HEK293 (cell line): Measurements from ENCODE around the gene MYMK.

ENCODE experiments used
- CTCF ChIA-PET: fragments of 350-600 bp; formaldehyde crosslinking; extraction: SDS; loops from one replicate; lab custom pipeline; 2021; ENCODE audit warnings: antibody characterized with exemption; lab: Yijun Ruan, JAX
- POLR2A ChIA-PET: fragments of 300-600 bp; formaldehyde crosslinking; extraction: SDS; loops from one replicate; lab custom pipeline; 2020; ENCODE audit warnings: antibody characterized with exemption, inconsistent platforms; lab: Yijun Ruan, JAX
- H3K27ac ChIP-seq: fragments of 200-500 bp; sonication (Bioruptor generic); 2 replicates; pipeline ENCODE4 v1.5.1; 2014; ENCODE audit warnings: low read depth, low read length, control low read depth, inconsistent platforms; ENCODE audit errors: extremely low read depth
- H3K36me3 ChIP-seq, 2 experiments: fragments of 200-500 bp in 1 of 2; sonication (Bioruptor generic) in 1 of 2; 1 replicate in 1 of 2; 2 replicates in 1 of 2; pipeline ENCODE4 v1.5.1; 2014 to 2017; ENCODE audit warnings: inconsistent platforms in 2 of 2, low read length in 2 of 2; ENCODE audit not compliant: control insufficient read depth in 2 of 2, insufficient read depth in 1 of 2
- H3K4me1 ChIP-seq: fragments of 200-500 bp; sonication (Bioruptor generic); 2 replicates; pipeline ENCODE4 v1.5.1; 2014; ENCODE audit warnings: mild to moderate bottlenecking, low read length, inconsistent platforms; ENCODE audit not compliant: control insufficient read depth, insufficient read depth
- H3K4me3 ChIP-seq: 2 replicates; pipeline ENCODE4 v1.5.1; 2011; ENCODE audit warnings: low read depth, mild to moderate bottlenecking, control low read depth, low read length, moderate library complexity
- H3K9me3 ChIP-seq: fragments of 200-500 bp; sonication (Bioruptor generic); 2 replicates; pipeline ENCODE4 v1.5.1; 2014; ENCODE audit warnings: low read depth, low read length, inconsistent platforms; ENCODE audit not compliant: control insufficient read depth, insufficient read depth
- BCL6B ChIP-seq: fragments of 450-650 bp; formaldehyde crosslinking; IDR thresholded peaks from 2 replicates; pipeline ENCODE4 v1.5.1; 2017; ENCODE audit warnings: missing biosample characterization, missing genetic modification characterization
- HOXA7 ChIP-seq: sonication (generic); formaldehyde crosslinking; IDR thresholded peaks from 2 replicates; pipeline ENCODE4 v1.8.1; 2022; ENCODE audit warnings: missing genetic modification reagents, borderline replicate concordance
- KLF7 ChIP-seq: fragments of 450-650 bp; formaldehyde crosslinking; IDR thresholded peaks from 2 replicates; pipeline ENCODE4 v1.5.1; 2016; ENCODE audit warnings: missing biosample characterization, missing genetic modification characterization, borderline replicate concordance
- OSR2 ChIP-seq: fragments of 450-650 bp; formaldehyde crosslinking; IDR thresholded peaks from 2 replicates; pipeline ENCODE4 v1.5.1; 2016; ENCODE audit warnings: missing biosample characterization, missing genetic modification characterization
- SCRT1 ChIP-seq: fragments of 450-650 bp; formaldehyde crosslinking; IDR thresholded peaks from 2 replicates; pipeline ENCODE4 v1.5.1; 2016; ENCODE audit warnings: missing biosample characterization, missing genetic modification characterization, borderline replicate concordance
- ZBTB44 ChIP-seq: fragments of 450-650 bp; IDR thresholded peaks from 2 replicates; pipeline ENCODE4 v1.5.1; 2018; ENCODE audit warnings: missing biosample characterization, mild to moderate bottlenecking, missing genetic modification characterization
- ZBTB48 ChIP-seq: fragments of 450-650 bp; formaldehyde crosslinking; IDR thresholded peaks from 2 replicates; pipeline ENCODE4 v1.5.1; 2016; ENCODE audit warnings: missing biosample characterization, missing genetic modification characterization
- ZFP69B ChIP-seq: fragments of 450-650 bp; formaldehyde crosslinking; IDR thresholded peaks from 2 replicates; pipeline ENCODE4 v1.5.1; 2016; ENCODE audit warnings: missing biosample characterization, missing genetic modification characterization
- ZNF121 ChIP-seq: fragments of 450-650 bp; formaldehyde crosslinking; IDR thresholded peaks from 2 replicates; pipeline ENCODE4 v1.5.1; 2016; ENCODE audit warnings: missing biosample characterization, missing genetic modification characterization
- ZNF274 ChIP-seq, 2 experiments: fragments of 200-500 bp in 1 of 2; fragments of 450-650 bp in 1 of 2; sonication (Bioruptor generic) in 1 of 2; formaldehyde crosslinking in 1 of 2; IDR thresholded peaks; 2 replicates each; pipeline versions ENCODE4 v1.5.1 to v1.6.1; 2014 to 2016; ENCODE audit warnings: borderline replicate concordance in 1 of 2, inconsistent platforms in 1 of 2, low read length in 1 of 2, missing biosample characterization in 1 of 2, missing genetic modification characterization in 1 of 2
- ZNF311 ChIP-seq: fragments of 450-650 bp; formaldehyde crosslinking; IDR thresholded peaks from 2 replicates; pipeline ENCODE4 v1.5.1; 2017; ENCODE audit warnings: missing biosample characterization, missing genetic modification characterization, borderline replicate concordance
- ZNF514 ChIP-seq: fragments of 450-650 bp; formaldehyde crosslinking; IDR thresholded peaks from 2 replicates; pipeline ENCODE4 v1.5.1; 2016; ENCODE audit warnings: missing biosample characterization, missing genetic modification characterization
- ZNF692 ChIP-seq: fragments of 450-650 bp; formaldehyde crosslinking; IDR thresholded peaks from 2 replicates; pipeline ENCODE4 v1.5.1; 2016; ENCODE audit warnings: missing biosample characterization, missing genetic modification characterization
- ZSCAN4 ChIP-seq: fragments of 450-650 bp; formaldehyde crosslinking; IDR thresholded peaks from 2 replicates; pipeline ENCODE4 v1.5.1; 2017; ENCODE audit warnings: missing biosample characterization, missing genetic modification characterization
- TF ChIP-seq, protein P1 (sequence below): fragments of 450-650 bp; formaldehyde crosslinking; IDR thresholded peaks from 2 replicates; pipeline ENCODE4 v1.5.1; 2016; ENCODE audit warnings: missing biosample characterization, missing genetic modification characterization, borderline replicate concordance

MYMK gene

GRCh38 chr9:133489253-133490190, 35.2 kb downstream of the MYMK start:
- TF ChIP-seq ZSCAN4 (tag by site-specific recombination) (peak; percentile 61), ZNF514 (no peak)
- no peaks in the 10 kb centered on the region for H3K9me3 ChIP-seq
- ChIA-PET POLR2A (interaction anchor here (0.6 to 1.5 kb wide), 3 partner anchors 11 to 1961 kb away, joined by 4 read pairs; partner anchors contain the start of genes MED22, RPL7A and SLC2A6), CTCF (interaction anchor here (0.6 to 1.8 kb wide), 8 partner anchors 10 to 467 kb away, joined by 3 to 6 read pairs (median 3); partner anchors contain the start of gene CACFD1)
- no peak overlapping the region for H3K4me3 ChIP-seq
- H3K4me1 ChIP-seq: no peaks in the 10 kb centered on the region
- H3K36me3 ChIP-seq: no peaks in the 10 kb centered on the region
- H3K27ac ChIP-seq: no peak overlapping the region

GRCh38 chr9:133488686-133489252, 36.0 kb downstream of the MYMK start:
- H3K9me3 ChIP-seq: no peaks in the 10 kb centered on the region
- ChIA-PET CTCF (interaction anchor here (0.7 to 4.5 kb wide), 8 partner anchors 10 to 509 kb away, joined by 3 to 69 read pairs (median 4); partner anchors contain the start of gene CACFD1), POLR2A (interaction anchor here (1.2 kb wide), 1 partner anchor 140 kb away, joined by 4 read pairs; the partner anchor contains the start of genes MED22 and RPL7A)
- H3K4me3 ChIP-seq: no peak overlapping the region
- H3K4me1 ChIP-seq: no peaks in the 10 kb centered on the region
- no peaks in the 10 kb centered on the region for H3K36me3 ChIP-seq
- no peak overlapping the region for H3K27ac ChIP-seq
- TF ChIP-seq ZBTB44 (tag by site-specific recombination) (no peak), ZNF692 (tag by site-specific recombination) (no peak), ZNF121 (tag by site-specific recombination) (no peak)
- TF ChIP-seq, all 188 proteins: peak for 0

GRCh38 chr9:133487331-133487725, 37.4 kb downstream of the MYMK start:
- Histone ChIP-seq H3K27ac (no peak overlapping the region), H3K4me1 (no peaks in the 10 kb centered on the region), H3K4me3 (no peak overlapping the region), H3K9me3 (no peaks in the 10 kb centered on the region), H3K36me3 (no peaks in the 10 kb centered on the region)
- ChIA-PET POLR2A (no interaction called here), CTCF (interaction anchor here (0.6 to 4.5 kb wide), 23 partner anchors 8 to 614 kb away, joined by 3 to 69 read pairs (median 6); no protein-coding TSS in a partner anchor)
- TF ChIP-seq ZNF311 (tag by site-specific recombination): no peak
- TF ChIP-seq BCL6B: no peak
- no peak for TF ChIP-seq HOXA7 (CRISPR knock-in tag)
- TF ChIP-seq OSR2 (tag by site-specific recombination): no peak
- no peak for TF ChIP-seq ZNF274 (IDR thresholded peaks at IDR 0.05; ENCODE audit: low read length)
- no peak for TF ChIP-seq ZNF274 (tag by site-specific recombination; IDR thresholded peaks at IDR 0.05; ENCODE audit: borderline replicate concordance)
- no peak for TF ChIP-seq SCRT1 (tag by site-specific recombination)
- no peak for TF ChIP-seq ZBTB48 (tag by site-specific recombination)
- no peak for TF ChIP-seq KLF7 (tag by site-specific recombination)
- TF ChIP-seq ZFP69B: no peak
- TF ChIP-seq, protein P1, sequence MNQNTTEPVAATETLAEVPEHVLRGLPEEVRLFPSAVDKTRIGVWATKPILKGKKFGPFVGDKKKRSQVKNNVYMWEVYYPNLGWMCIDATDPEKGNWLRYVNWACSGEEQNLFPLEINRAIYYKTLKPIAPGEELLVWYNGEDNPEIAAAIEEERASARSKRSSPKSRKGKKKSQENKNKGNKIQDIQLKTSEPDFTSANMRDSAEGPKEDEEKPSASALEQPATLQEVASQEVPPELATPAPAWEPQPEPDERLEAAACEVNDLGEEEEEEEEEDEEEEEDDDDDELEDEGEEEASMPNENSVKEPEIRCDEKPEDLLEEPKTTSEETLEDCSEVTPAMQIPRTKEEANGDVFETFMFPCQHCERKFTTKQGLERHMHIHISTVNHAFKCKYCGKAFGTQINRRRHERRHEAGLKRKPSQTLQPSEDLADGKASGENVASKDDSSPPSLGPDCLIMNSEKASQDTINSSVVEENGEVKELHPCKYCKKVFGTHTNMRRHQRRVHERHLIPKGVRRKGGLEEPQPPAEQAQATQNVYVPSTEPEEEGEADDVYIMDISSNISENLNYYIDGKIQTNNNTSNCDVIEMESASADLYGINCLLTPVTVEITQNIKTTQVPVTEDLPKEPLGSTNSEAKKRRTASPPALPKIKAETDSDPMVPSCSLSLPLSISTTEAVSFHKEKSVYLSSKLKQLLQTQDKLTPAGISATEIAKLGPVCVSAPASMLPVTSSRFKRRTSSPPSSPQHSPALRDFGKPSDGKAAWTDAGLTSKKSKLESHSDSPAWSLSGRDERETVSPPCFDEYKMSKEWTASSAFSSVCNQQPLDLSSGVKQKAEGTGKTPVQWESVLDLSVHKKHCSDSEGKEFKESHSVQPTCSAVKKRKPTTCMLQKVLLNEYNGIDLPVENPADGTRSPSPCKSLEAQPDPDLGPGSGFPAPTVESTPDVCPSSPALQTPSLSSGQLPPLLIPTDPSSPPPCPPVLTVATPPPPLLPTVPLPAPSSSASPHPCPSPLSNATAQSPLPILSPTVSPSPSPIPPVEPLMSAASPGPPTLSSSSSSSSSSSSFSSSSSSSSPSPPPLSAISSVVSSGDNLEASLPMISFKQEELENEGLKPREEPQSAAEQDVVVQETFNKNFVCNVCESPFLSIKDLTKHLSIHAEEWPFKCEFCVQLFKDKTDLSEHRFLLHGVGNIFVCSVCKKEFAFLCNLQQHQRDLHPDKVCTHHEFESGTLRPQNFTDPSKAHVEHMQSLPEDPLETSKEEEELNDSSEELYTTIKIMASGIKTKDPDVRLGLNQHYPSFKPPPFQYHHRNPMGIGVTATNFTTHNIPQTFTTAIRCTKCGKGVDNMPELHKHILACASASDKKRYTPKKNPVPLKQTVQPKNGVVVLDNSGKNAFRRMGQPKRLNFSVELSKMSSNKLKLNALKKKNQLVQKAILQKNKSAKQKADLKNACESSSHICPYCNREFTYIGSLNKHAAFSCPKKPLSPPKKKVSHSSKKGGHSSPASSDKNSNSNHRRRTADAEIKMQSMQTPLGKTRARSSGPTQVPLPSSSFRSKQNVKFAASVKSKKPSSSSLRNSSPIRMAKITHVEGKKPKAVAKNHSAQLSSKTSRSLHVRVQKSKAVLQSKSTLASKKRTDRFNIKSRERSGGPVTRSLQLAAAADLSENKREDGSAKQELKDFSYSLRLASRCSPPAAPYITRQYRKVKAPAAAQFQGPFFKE (tag by site-specific recombination): no peak
